GM12891 (cell line): ENCODE results near the gene NRG2.

Experiments used
- PAX5 ChIP-seq: IDR thresholded peaks from 2 replicates; pipeline ENCODE4 v1.6.1; 2011; ENCODE audit warnings: low read length, moderate library complexity, mild to moderate bottlenecking; ENCODE audit not compliant: insufficient read depth, severe bottlenecking
- POLR2A ChIP-seq: IDR thresholded peaks from 2 replicates; pipeline ENCODE4 v1.6.1; 2011; ENCODE audit warnings: low read depth, low read length, control low read depth
- POLR2AphosphoS5 ChIP-seq: IDR thresholded peaks from 2 replicates; pipeline ENCODE4 v1.6.1; 2011; ENCODE audit warnings: low read depth, low read length, control low read depth
- POU2F2 ChIP-seq: IDR thresholded peaks from 2 replicates; pipeline ENCODE4 v1.6.1; 2011; ENCODE audit warnings: low read depth, mild to moderate bottlenecking, control low read depth, low read length, moderate library complexity
- TAF1 ChIP-seq: IDR thresholded peaks from 2 replicates; pipeline ENCODE4 v1.6.1; 2011; ENCODE audit warnings: low read depth, low read length, control low read depth

GRCh38 chr5:139975942-139976341 is 67.2 kb downstream of the NRG2 start:
- TF ChIP-seq POLR2AphosphoS5 = no peak
- no peak for TF ChIP-seq POLR2A
- no peak for TF ChIP-seq TAF1
- TF ChIP-seq PAX5 = no peak
- TF ChIP-seq POU2F2 = no peak
